ENCODE results near the gene ATP6V1C2.

ATP6V1C2 gene

GRCh38 chr2:10757814-10758286 lies 36.4 kb downstream of the ATP6V1C2 start:
- Histone ChIP-seq H3K79me2 (ENCODE audit: low read length) (no peaks in the 10 kb centered on the region), H3K27ac (ENCODE audit: low read length) (no peak overlapping the region), H3K4me2 (ENCODE audit: low read depth, low read length) (no peak overlapping the region), H3K9me3 (replicated peaks; ENCODE audit: insufficient read depth, low read length) (no peaks in the 10 kb centered on the region), H3K36me3 (replicated peaks; ENCODE audit: insufficient read depth, low read length) (no peaks in the 10 kb centered on the region), H2AFZ (ENCODE audit: low read length) (no peak overlapping the region), H3K9ac (ENCODE audit: low read length) (no peak overlapping the region), H3K27me3 (replicated peaks; ENCODE audit: insufficient read depth, low read length) (no peaks in the 10 kb centered on the region), H3F3A (ENCODE audit: insufficient read depth, low read length) (no peaks in the 10 kb centered on the region), H3K9me2 (replicated peaks; ENCODE audit: insufficient read depth, low read length) (no peaks in the 10 kb centered on the region), H3K4me1 (ENCODE audit: low read length) (no peaks in the 10 kb centered on the region), H3K4me3 (ENCODE audit: low read length) (no peak overlapping the region), H4K20me1 (ENCODE audit: insufficient read depth, low read length) (no peaks in the 10 kb centered on the region)
- TF ChIP-seq CTCF (IDR thresholded peaks at IDR 0.05; ENCODE audit: low read length) (no peak), EZH2 (optimal IDR thresholded peaks at IDR 0.05; ENCODE audit: low read depth, low read length) (no peak), EZH2phosphoT487 (IDR thresholded peaks at IDR 0.05; ENCODE audit: low read length) (no peak)
- no peak for DNase-seq

- Histone ChIP-seq H3K4me3 (ENCODE audit: low read length) (no peak overlapping the region), H3K4me2 (ENCODE audit: low read depth, low read length) (no peak overlapping the region), H3K27ac (ENCODE audit: low read length) (no peak overlapping the region), H3K9ac (ENCODE audit: low read length) (no peak overlapping the region), H4K20me1 (ENCODE audit: insufficient read depth, low read length) (no peaks in the 10 kb centered on the region), H3K27me3 (replicated peaks; ENCODE audit: insufficient read depth, low read length) (no peaks in the 10 kb centered on the region), H3K9me2 (replicated peaks; ENCODE audit: insufficient read depth, low read length) (no peaks in the 10 kb centered on the region), H3K79me2 (ENCODE audit: low read length) (no peaks in the 10 kb centered on the region), H3K9me3 (replicated peaks; ENCODE audit: insufficient read depth, low read length) (no peaks in the 10 kb centered on the region), H3F3A (ENCODE audit: insufficient read depth, low read length) (no peaks in the 10 kb centered on the region), H2AFZ (ENCODE audit: low read length) (no peak overlapping the region), H3K36me3 (replicated peaks; ENCODE audit: insufficient read depth, low read length) (no peaks in the 10 kb centered on the region), H3K4me1 (ENCODE audit: low read length) (no peaks in the 10 kb centered on the region)
- TF ChIP-seq EZH2phosphoT487 (IDR thresholded peaks at IDR 0.05; ENCODE audit: low read length) (no peak), CTCF (IDR thresholded peaks at IDR 0.05; ENCODE audit: low read length) (no peak), EZH2 (optimal IDR thresholded peaks at IDR 0.05; ENCODE audit: low read depth, low read length) (no peak)
- DNase-seq: no peak
These were observed 37.8 kb downstream of the ATP6V1C2 start for GRCh38 chr2:10759151-10759714.

GRCh38 chr2:10760794-10761504 lies 39.5 kb downstream of the ATP6V1C2 start:
- Histone ChIP-seq H3K27ac (ENCODE audit: low read length) (no peak overlapping the region), H3F3A (ENCODE audit: insufficient read depth, low read length) (no peaks in the 10 kb centered on the region), H3K9ac (ENCODE audit: low read length) (no peak overlapping the region)

More at GRCh38 chr2:10760794-10761504, 39.5 kb downstream of the ATP6V1C2 start:
- H3K36me3 ChIP-seq (replicated peaks; ENCODE audit: insufficient read depth, low read length): no peaks in the 10 kb centered on the region
- TF ChIP-seq EZH2phosphoT487 (IDR thresholded peaks at IDR 0.05; ENCODE audit: low read length): no peak
- no peak for TF ChIP-seq CTCF (IDR thresholded peaks at IDR 0.05; ENCODE audit: low read length)
- TF ChIP-seq EZH2 (optimal IDR thresholded peaks at IDR 0.05; ENCODE audit: low read depth, low read length): no peak
- H4K20me1 ChIP-seq (ENCODE audit: insufficient read depth, low read length): no peaks in the 10 kb centered on the region
- H3K9me3 ChIP-seq (replicated peaks; ENCODE audit: insufficient read depth, low read length): no peaks in the 10 kb centered on the region
- no peak for DNase-seq
- no peak overlapping the region for H2AFZ ChIP-seq (ENCODE audit: low read length)
- no peaks in the 10 kb centered on the region for H3K4me1 ChIP-seq (ENCODE audit: low read length)
- no peaks in the 10 kb centered on the region for H3K9me2 ChIP-seq (replicated peaks; ENCODE audit: insufficient read depth, low read length)
- no peaks in the 10 kb centered on the region for H3K79me2 ChIP-seq (ENCODE audit: low read length)
- H3K4me2 ChIP-seq (ENCODE audit: low read depth, low read length): no peak overlapping the region
- no peaks in the 10 kb centered on the region for H3K27me3 ChIP-seq (replicated peaks; ENCODE audit: insufficient read depth, low read length)
- no peak overlapping the region for H3K4me3 ChIP-seq (ENCODE audit: low read length)

Data from MM.1S (cell line).